GM12875 (cell line): ENCODE results near the gene MITD1.

ENCODE experiments used
- H3K4me3 ChIP-seq: one replicate; pipeline ENCODE4 v1.5.1; 2011; ENCODE audit warnings: low read depth, low read length, control low read depth
- TF ChIP-seq, protein P1 (sequence below): IDR thresholded peaks from 2 replicates; pipeline ENCODE4 v1.5.1; 2011; ENCODE audit warnings: low read depth, mild to moderate bottlenecking, control low read depth, inconsistent platforms, low read length, moderate library complexity, borderline replicate concordance; ENCODE audit not compliant: insufficient read depth

The MITD1 gene

DNA sequence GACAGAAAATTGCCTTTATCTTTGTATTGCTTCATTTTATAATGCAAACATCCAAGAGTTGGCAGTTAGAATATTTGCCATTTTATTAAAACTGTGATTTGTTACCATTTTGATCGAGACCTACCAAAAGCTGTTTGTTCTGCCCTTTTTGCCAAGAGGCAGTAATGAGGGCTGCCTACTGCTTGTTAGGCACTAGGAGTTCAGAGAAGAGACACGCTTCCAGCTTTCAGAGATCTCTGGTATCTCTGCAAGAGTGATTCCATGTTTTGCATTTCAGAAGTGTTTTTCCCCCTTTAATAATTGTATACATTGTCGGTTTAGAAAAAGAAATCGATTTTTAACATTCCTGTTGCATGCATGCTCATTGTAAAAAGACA is 754 bp upstream of the MITD1 start:
- H3K4me3 ChIP-seq: peak overlapping the region; percentile 68
- TF ChIP-seq, protein P1, sequence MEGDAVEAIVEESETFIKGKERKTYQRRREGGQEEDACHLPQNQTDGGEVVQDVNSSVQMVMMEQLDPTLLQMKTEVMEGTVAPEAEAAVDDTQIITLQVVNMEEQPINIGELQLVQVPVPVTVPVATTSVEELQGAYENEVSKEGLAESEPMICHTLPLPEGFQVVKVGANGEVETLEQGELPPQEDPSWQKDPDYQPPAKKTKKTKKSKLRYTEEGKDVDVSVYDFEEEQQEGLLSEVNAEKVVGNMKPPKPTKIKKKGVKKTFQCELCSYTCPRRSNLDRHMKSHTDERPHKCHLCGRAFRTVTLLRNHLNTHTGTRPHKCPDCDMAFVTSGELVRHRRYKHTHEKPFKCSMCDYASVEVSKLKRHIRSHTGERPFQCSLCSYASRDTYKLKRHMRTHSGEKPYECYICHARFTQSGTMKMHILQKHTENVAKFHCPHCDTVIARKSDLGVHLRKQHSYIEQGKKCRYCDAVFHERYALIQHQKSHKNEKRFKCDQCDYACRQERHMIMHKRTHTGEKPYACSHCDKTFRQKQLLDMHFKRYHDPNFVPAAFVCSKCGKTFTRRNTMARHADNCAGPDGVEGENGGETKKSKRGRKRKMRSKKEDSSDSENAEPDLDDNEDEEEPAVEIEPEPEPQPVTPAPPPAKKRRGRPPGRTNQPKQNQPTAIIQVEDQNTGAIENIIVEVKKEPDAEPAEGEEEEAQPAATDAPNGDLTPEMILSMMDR: no peak

DNA sequence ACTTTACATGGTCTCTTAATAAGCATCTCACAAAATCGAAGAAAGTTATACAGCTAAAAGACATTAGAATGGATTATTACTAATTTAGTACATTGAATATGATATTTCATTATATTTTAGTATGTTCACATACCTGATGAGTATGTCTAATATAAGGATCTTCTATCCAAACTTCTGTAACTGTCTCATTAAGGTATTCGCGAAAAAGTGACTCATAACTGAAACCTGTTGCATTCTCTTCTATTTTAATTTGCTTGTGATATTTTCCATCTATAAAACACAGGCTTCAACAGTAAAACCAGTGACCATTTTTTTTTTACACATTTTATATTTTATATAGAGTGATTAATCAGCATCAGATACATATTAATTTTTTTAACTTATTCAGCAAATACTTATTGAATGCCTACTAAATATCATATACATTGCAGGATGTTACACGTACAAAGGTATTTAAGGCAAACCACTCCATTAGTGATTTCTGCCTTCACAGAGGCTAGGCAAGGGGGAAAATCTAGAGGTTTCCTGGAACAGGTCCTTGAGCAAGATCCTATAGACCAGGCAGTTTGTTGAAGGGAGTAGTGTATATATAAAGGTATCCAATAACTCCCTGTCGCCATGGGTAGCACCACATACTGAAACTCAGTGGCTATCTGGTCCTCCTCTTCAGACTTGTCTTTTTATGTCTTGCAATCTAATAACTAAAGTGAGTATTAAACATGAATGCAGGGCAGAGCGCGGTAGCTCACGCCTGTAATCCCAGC is 9.3 kb downstream of the MITD1 start:
- TF ChIP-seq, protein P1: no peak
- H3K4me3 ChIP-seq: no peak overlapping the region

DNA sequence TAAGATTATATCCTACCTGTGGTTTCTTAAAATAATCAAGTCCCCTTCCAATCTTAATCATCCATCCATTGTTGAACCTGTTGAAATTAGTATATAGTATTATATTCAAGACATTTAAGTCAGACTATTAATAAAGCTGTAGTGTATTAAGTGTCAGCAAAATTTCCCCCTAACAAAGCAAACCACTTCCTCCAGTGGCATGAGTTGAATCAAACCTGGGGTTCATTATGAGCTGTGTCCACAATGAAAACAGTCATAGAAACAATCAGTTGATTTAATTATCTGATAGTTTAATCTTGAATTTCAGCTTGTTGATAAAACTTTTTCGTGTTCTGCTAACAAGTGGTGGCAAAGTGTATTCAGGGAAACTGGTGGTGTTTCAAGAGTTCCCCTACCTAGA is 11.3 kb downstream of the MITD1 start:
- TF ChIP-seq, protein P1: no peak
- H3K4me3 ChIP-seq: no peak overlapping the region

DNA sequence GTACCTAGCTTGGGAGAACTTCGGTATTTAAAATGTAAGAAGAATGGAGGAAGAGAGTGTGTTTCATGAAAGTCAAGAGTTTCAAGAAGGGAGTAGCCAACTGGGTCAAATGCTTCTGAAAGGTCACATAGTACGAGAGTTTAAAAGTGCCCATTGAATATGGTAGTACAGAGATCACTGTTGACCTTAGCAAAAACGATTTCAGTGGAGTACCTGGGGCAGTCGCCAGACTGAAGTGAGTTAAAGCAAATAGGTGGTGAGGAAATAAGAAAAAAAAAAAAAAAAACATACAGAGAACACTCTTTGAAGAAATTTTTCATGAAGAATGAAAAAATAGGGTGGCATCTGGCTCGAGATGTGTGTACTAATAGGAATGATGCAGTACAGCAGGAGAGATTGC is 14.6 kb downstream of the MITD1 start:
- H3K4me3 ChIP-seq: no peak overlapping the region
- TF ChIP-seq, protein P1: no peak

DNA sequence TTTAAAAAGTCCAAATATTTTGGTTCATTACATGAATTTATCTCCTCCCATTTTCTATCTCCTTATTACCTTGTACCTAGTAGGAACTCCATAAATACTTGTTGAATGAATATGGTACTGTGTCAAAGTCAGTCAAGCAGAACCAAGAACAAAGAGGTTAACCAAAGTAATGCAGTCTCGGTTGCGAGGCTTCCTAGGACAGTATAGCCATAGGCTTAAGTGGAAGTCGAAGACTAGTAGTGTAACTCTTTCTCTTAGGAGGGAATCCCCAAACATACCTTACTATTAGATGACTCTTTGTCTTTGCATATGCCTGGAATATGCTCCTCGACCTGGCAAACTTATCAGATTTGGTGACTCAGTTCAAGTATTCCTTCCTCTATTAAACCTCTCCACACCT is 21.3 kb downstream of the MITD1 start:
- no peak overlapping the region for H3K4me3 ChIP-seq
- TF ChIP-seq, protein P1: no peak

DNA sequence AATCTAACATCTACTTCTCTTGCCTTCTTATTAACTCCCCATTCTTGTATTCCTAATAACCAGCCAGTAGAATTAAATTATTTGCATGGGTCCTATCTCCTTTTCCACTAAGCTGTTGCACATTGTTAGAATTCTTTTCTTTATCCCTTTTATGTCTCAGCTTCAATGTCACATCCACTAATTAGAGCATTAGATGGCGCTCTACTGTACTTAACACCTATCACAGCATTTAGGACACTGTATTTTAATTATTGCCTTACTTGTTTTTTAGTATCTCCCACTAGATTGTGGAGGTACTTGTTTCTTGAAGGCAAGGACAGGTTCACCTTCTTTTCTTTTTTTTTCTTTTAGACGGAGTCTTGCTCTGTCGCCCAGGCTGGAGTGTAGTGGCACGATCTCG is 22.3 kb downstream of the MITD1 start:
- TF ChIP-seq, protein P1: no peak
- no peak overlapping the region for H3K4me3 ChIP-seq

DNA sequence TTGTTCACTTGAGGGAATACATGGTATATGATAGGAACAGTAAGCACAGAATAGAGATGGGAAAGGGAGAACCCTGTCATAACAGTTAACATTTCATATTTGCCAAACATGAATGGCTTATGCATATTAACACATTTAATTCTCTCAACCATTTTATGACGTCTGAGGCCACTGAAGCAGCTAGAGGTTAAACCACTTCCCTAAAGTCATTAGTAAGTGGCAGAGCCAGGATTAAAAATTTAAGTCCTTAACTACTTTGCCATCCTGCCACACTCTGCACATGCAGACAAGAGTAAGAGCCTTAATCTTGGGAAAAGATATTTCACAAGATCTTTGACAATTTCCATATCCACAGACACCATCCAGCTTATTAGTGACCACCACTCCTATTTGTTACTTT is 24.0 kb downstream of the MITD1 start:
- no peak overlapping the region for H3K4me3 ChIP-seq
- TF ChIP-seq, protein P1: no peak
